Sciatic nerve (tissue), 1 donor: ENCODE measurements around the gene AKR1C1. TPM values are rescaled to one million over a fixed set of nuclear protein-coding genes. Genes with fewer than 3 reads are reported as not detected.

Source experiments
- total RNA-seq: library from RNA; stranded (reverse); fragmentation: NEBNext Ultra II Directional; extraction: Animal tissue kit (Norgen Biotek cat#: 25700); gene quantifications from one replicate; pipeline ENCODE4 v1.2.1, GENCODE V29; 2021
- donor health status: DM: no; HTN: no; CAD: no.

The AKR1C1 gene
- total RNA-seq, 1 donor from 2014 or later: 84.2 TPM

Other genes starting within 250 kb of the AKR1C1 start
- gene AKR1E2, start 137.2 kb upstream of the AKR1C1 start, total RNA-seq: 25.1 TPM
- gene AKR1C2, start 40.4 kb downstream of the AKR1C1 start, total RNA-seq: 97.9 TPM
- gene AKR1C3, start 131.0 kb downstream of the AKR1C1 start, total RNA-seq: 48.1 TPM
- gene AKR1C8, start 221.7 kb downstream of the AKR1C1 start, total RNA-seq: 0.94 TPM
- gene AKR1C4, start 233.4 kb downstream of the AKR1C1 start, total RNA-seq: not detected